Mesenchymal stem cell (in vitro differentiated cells and primary cell): ENCODE data around the gene ADORA2B.

Experiments used
- DNase-seq: peaks from one replicate; pipeline ENCODE4 v3.0.0-alpha.2; 2013
- H2AFZ ChIP-seq: one replicate; pipeline ENCODE4 v1.6.1; 2013; ENCODE audit warnings: low read depth, mild to moderate bottlenecking, control low read depth, inconsistent platforms, low read length, moderate library complexity
- H2AK5ac ChIP-seq: 2 replicates; pipeline ENCODE4 v1.6.1; 2013; ENCODE audit warnings: low read length, moderate library complexity, mild to moderate bottlenecking, inconsistent platforms; ENCODE audit not compliant: severe bottlenecking
- H2BK120ac ChIP-seq: one replicate; pipeline ENCODE4 v1.6.1; 2013; ENCODE audit warnings: low read depth, mild to moderate bottlenecking, inconsistent platforms, low read length, moderate library complexity
- H2BK12ac ChIP-seq, 2 experiments: one replicate each; pipeline ENCODE4 v1.6.1; 2013; ENCODE audit warnings: inconsistent platforms in 2 of 2, low read length in 2 of 2, mild to moderate bottlenecking in 2 of 2, moderate library complexity in 2 of 2, control low read depth in 1 of 2
- H2BK15ac ChIP-seq: one replicate; pipeline ENCODE4 v1.6.1; 2013; ENCODE audit warnings: mild to moderate bottlenecking, low read depth, inconsistent platforms; ENCODE audit not compliant: poor library complexity, severe bottlenecking
- H2BK5ac ChIP-seq: 2 replicates; pipeline ENCODE4 v1.6.1; 2013; ENCODE audit warnings: low read depth, mild to moderate bottlenecking, low read length, control low read depth, inconsistent platforms; ENCODE audit not compliant: poor library complexity, severe bottlenecking
- H3K14ac ChIP-seq, 2 experiments: one replicate each; pipeline ENCODE4 v1.6.1; 2013; ENCODE audit warnings: inconsistent platforms in 2 of 2, low read length in 2 of 2, control low read depth in 1 of 2, mild to moderate bottlenecking in 1 of 2, moderate library complexity in 1 of 2
- H3K18ac ChIP-seq, 2 experiments: one replicate each; pipeline ENCODE4 v1.6.1; 2013; ENCODE audit warnings: inconsistent platforms in 2 of 2, low read length in 2 of 2, control low read depth in 1 of 2, low read depth in 1 of 2, mild to moderate bottlenecking in 1 of 2
- H3K23ac ChIP-seq, 2 experiments: one replicate each; pipeline ENCODE4 v1.6.1; 2013; ENCODE audit warnings: inconsistent platforms in 2 of 2, low read length in 2 of 2, mild to moderate bottlenecking in 2 of 2, moderate library complexity in 2 of 2, control low read depth in 1 of 2
- H3K27ac ChIP-seq: 2 replicates; pipeline ENCODE4 v1.5.1; 2013; ENCODE audit warnings: mild to moderate bottlenecking, moderate library complexity, low read length, control low read depth, inconsistent platforms; ENCODE audit not compliant: poor library complexity, severe bottlenecking
- H3K27me3 ChIP-seq, 2 experiments: 2 replicates each; pipeline versions ENCODE4 v1.6.1 to v1.7.0; 2013; ENCODE audit warnings: low read length in 2 of 2, mild to moderate bottlenecking in 2 of 2, moderate library complexity in 2 of 2, control low read depth in 1 of 2, inconsistent platforms in 1 of 2; ENCODE audit not compliant: control insufficient read depth in 1 of 2, insufficient read depth in 1 of 2
- H3K36me3 ChIP-seq, 2 experiments: 2 replicates each; pipeline versions ENCODE4 v1.6.1 to v1.7.0; 2013; ENCODE audit warnings: low read length in 2 of 2, control low read depth in 1 of 2, inconsistent platforms in 1 of 2, low read depth in 1 of 2, mild to moderate bottlenecking in 1 of 2; ENCODE audit not compliant: insufficient read depth in 2 of 2, control insufficient read depth in 1 of 2
- H3K4ac ChIP-seq, 2 experiments: one replicate each; pipeline ENCODE4 v1.6.1; 2013; ENCODE audit warnings: inconsistent platforms in 2 of 2, low read length in 2 of 2, mild to moderate bottlenecking in 2 of 2, moderate library complexity in 2 of 2, control low read depth in 1 of 2, low read depth in 1 of 2
- H3K4me1 ChIP-seq: 2 replicates; pipeline ENCODE4 v1.6.1; 2013; ENCODE audit warnings: low read depth, low read length, control low read depth; ENCODE audit not compliant: control insufficient read depth, insufficient read depth
- H3K4me2 ChIP-seq: 2 replicates; pipeline ENCODE4 v1.6.1; 2013; ENCODE audit warnings: low read length, mild to moderate bottlenecking, inconsistent platforms; ENCODE audit not compliant: poor library complexity, severe bottlenecking
- H3K4me3 ChIP-seq, 2 experiments: 2 replicates each; pipeline versions ENCODE4 v1.5.1 to v1.7.0; 2013; ENCODE audit warnings: low read length in 2 of 2, mild to moderate bottlenecking in 2 of 2, control low read depth in 1 of 2, low read depth in 1 of 2; ENCODE audit not compliant: insufficient read depth in 1 of 2
- H3K79me1 ChIP-seq: replicated peaks from 2 replicates; pipeline ENCODE4 v1.6.1; 2013; ENCODE audit warnings: mild to moderate bottlenecking, control low read depth, low read length, inconsistent platforms; ENCODE audit not compliant: poor library complexity, severe bottlenecking
- H3K9ac ChIP-seq: 2 replicates; pipeline ENCODE4 v1.7.0; 2013; ENCODE audit warnings: mild to moderate bottlenecking, low read length, moderate library complexity
- H3K9me3 ChIP-seq: 2 replicates; pipeline ENCODE4 v1.7.0; 2013; ENCODE audit warnings: mild to moderate bottlenecking, low read length; ENCODE audit not compliant: control insufficient read depth
- H4K8ac ChIP-seq: one replicate; pipeline ENCODE4 v1.6.1; 2013; ENCODE audit warnings: inconsistent platforms, mild to moderate bottlenecking, low read length, moderate library complexity
- H4K91ac ChIP-seq: one replicate; pipeline ENCODE4 v1.6.1; 2013; ENCODE audit warnings: mild to moderate bottlenecking, low read length, inconsistent platforms
- WGBS: methylation state at CpG from one replicate; pipeline ENCODE4 v1.1.7; 2013; ENCODE audit warnings: mixed read lengths; 5-methylcytosine and 5-hydroxymethylcytosine counted together

ADORA2B gene

DNA sequence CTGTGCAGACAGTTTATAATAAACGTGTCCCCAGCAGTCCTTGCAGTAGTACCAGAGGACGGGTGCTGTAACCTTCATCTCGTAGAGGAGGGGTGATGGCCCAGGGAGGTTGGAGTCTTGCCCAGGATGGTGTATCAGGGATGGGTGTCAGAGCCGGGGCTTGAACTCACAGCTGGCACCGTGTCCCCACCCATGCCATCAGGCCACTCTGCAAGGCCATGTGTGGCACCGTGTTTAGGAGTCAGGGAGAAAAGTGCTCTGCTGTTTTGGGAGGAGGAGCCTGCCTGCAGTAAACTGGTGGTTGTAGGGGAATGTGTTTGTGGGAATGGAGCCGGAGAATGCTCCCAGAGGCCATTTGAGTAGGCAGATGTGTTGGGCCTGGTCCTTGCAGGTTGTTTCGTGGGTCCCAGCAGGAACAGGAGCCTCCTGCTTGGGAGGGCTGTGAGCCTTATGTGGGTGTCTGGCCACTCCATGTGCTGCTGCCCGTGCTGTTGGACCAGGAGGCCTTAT lies 1.7 kb downstream of the ADORA2B start:
- Histone ChIP-seq H3K14ac (peak overlapping the region in 1 of 2 experiments; percentile 93), H3K9me3 (no peaks in the 10 kb centered on the region), H2BK120ac (peak overlapping the region; percentile 23), H4K8ac (peak overlapping the region; percentile 93), H2BK15ac (no peak overlapping the region), H3K4me3 (peak overlapping the region in 1 of 2 experiments; percentile 84), H3K36me3 (peaks cover 0 to 17% of the 10 kb centered on the region in 2 experiments), H3K18ac (peak overlapping the region; percentile 67 to 86), H2AFZ (peak overlapping the region; percentile 57), H3K27ac (peak overlapping the region; percentile 13), H2BK5ac (no peak overlapping the region), H3K27me3 (peaks cover 0 to 8% of the 10 kb centered on the region in 2 experiments), H2BK12ac (peak overlapping the region; percentile 18 to 88), H4K91ac (peak overlapping the region; percentile 76), H3K4me1 (peaks cover 43% of the 10 kb centered on the region), H3K4me2 (peak overlapping the region; percentile 97), H3K23ac (peak overlapping the region in 1 of 2 experiments; percentile 64), H3K79me1 (peaks cover 20% of the 10 kb centered on the region), H2AK5ac (peak overlapping the region; percentile 86), H3K4ac (peak overlapping the region in 1 of 2 experiments; percentile 89), H3K9ac (peak overlapping the region; percentile 86)
- DNase-seq, result peak; percentile 57
- 59% methylated on average over 9 of the region's 9 CpGs for WGBS

DNA sequence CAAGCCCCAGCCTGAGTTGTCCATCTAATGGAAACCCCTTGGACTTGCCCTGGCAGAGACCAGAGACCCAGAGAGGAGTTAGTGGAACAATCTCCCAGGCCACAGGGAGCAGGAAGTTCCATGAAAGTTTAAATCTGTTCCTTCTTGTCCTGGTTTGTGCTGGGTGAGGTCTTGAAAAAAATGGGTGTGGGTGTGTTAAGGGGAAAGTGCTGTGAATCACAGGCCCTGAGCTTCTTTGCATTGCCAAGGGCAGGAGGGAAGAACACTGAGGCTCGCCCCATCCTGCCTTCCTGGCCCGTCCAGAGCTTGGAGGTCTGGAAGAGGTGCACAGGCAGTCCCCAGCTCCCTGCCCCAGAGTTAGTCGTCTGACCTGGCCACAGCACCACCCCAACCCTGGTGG lies 2.3 kb downstream of the ADORA2B start:
- H3K27me3 ChIP-seq, result peaks cover 0 to 8% of the 10 kb centered on the region in 2 experiments
- peak overlapping the region; percentile 9 for H3K4me2 ChIP-seq
- peak overlapping the region; percentile 92 for H4K91ac ChIP-seq
- no peaks in the 10 kb centered on the region for H3K9me3 ChIP-seq
- H3K4ac ChIP-seq, result peak overlapping the region; percentile 39 to 89
- peaks cover 44% of the 10 kb centered on the region for H3K4me1 ChIP-seq
- H3K23ac ChIP-seq, result no peak overlapping the region
- H2BK12ac ChIP-seq, result peak overlapping the region; percentile 18 to 27
- H3K18ac ChIP-seq, result peak overlapping the region; percentile 67 to 86
- H4K8ac ChIP-seq, result peak overlapping the region; percentile 93
- H3K36me3 ChIP-seq, result peaks cover 0 to 19% of the 10 kb centered on the region in 2 experiments
- peak overlapping the region; percentile 52 for H2BK120ac ChIP-seq
- H3K14ac ChIP-seq, result peak overlapping the region in 1 of 2 experiments; percentile 93
- peak overlapping the region; percentile 63 for H3K9ac ChIP-seq
- peak overlapping the region; percentile 86 for H2AK5ac ChIP-seq
- no peak overlapping the region for H2AFZ ChIP-seq
- H3K4me3 ChIP-seq, result peak overlapping the region in 1 of 2 experiments; percentile 84
- peaks cover 22% of the 10 kb centered on the region for H3K79me1 ChIP-seq
- 68% methylated on average over 3 of the region's 3 CpGs for WGBS
- H3K27ac ChIP-seq, result peak overlapping the region; percentile 13
- DNase-seq, result peak; percentile 34
- no peak overlapping the region for H2BK5ac ChIP-seq
- peak overlapping the region; percentile 70 for H2BK15ac ChIP-seq

DNA sequence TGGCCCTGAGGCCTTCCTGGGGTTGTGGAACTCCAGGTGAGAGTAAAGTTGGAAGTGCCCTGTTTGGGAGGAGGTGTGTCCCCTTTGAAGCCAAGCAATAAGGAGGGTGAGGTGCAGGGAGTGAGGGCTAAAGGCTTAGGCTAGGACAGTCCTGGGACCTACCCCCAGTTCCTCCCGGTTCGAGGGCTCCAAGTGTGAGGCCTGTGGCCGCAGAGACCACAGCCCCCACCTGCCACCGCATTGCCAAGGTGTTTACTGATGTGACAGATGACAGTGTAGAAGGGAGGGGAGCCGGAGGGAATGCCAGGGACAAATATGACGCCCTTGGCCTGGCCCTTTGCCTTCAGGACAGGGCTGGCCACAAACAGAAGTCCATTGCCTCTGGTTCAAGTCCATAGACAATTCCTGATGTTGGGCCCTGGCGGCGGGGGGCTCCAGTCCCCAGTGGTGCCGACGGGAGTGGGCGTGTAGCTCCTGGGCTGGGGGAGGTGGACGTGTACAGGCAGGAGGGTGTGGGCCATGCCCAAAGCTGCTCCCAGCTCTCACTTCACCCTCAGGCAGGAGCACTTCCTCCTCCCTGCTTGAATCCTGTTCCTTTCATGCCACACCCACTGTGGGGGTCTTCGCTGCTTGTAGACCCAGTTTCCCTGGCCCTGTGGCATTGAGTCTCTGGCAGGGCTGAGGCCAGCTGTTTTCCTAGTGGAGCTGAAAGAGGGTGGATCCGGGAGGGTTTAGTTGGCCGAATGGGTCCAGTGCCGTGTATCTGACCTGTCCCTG lies 3.2 kb downstream of the ADORA2B start:
- 91% methylated on average over 11 of the region's 16 CpGs for WGBS
- Histone ChIP-seq H2AFZ (no peak overlapping the region), H3K79me1 (peaks cover 22% of the 10 kb centered on the region), H3K4me3 (no peak overlapping the region), H4K91ac (peak overlapping the region; percentile 95), H2AK5ac (peak overlapping the region; percentile 90), H3K27me3 (peaks cover 0 to 8% of the 10 kb centered on the region in 2 experiments), H2BK15ac (no peak overlapping the region), H3K4me2 (no peak overlapping the region), H4K8ac (peak overlapping the region; percentile 67), H3K23ac (peak overlapping the region in 1 of 2 experiments; percentile 29), H3K18ac (peak overlapping the region in 1 of 2 experiments; percentile 6), H3K14ac (no peak overlapping the region), H3K4me1 (peaks cover 50% of the 10 kb centered on the region), H3K9me3 (no peaks in the 10 kb centered on the region), H2BK5ac (no peak overlapping the region), H3K9ac (peak overlapping the region; percentile 63), H3K27ac (no peak overlapping the region), H3K36me3 (peaks cover 0 to 19% of the 10 kb centered on the region in 2 experiments), H2BK120ac (no peak overlapping the region), H2BK12ac (peak overlapping the region; percentile 51 to 71), H3K4ac (peak overlapping the region in 1 of 2 experiments; percentile 71)
- no peak for DNase-seq
